ENCODE measurements around the gene PPARG. TPM values are rescaled to one million over a fixed set of nuclear protein-coding genes. Genes with fewer than 3 reads are reported as not detected.
"Not testable (repeated sequence)": the region's sequence is repeated elsewhere in the genome, so short reads cannot be mapped to it uniquely, and the experiment has no call there.

Gene PPARG
- total RNA-seq, 6 donors from 2014 or later: 39.8 to 93.9 (median 52.7) TPM

DNA sequence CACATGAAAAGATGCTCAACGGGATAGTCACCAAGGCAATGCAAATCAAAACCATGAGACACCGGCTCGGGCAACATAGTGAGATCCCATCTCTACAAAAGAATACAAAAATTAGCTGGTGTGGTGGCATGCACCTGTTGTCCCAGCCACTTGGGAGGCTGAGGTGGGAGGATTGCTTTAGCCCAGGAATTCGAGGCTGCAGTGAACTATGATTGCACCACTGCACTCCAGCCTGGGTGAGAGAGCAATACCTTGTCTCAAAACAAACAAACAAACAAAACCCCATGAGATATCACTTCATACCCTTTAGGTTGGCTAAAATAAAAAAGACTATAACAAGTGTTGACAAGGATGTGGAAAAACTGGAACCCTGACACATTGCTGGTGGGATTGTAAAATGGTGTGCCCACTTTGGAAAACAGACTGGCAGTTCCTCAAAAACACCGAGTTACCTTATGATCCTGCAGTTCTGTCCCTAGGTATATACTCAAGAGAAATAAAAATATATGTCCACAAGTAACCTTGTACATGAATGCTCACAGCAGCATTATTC, 3.8 kb upstream of the PPARG start:
- ATAC-seq (ENCODE audit: low FRiP score in 2 of 2) (no peak), DNase-seq (no peak)
- Histone ChIP-seq H3K9me3 (no peaks in the 10 kb centered on the region), H3K4me3 (no peak overlapping the region), H3K27me3 (peaks cover 0 to 12% (median 6%) of the 10 kb centered on the region in 4 donors), H3K36me3 (no peaks in the 10 kb centered on the region), H3K4me1 (peaks cover 7 to 19% (median 15%) of the 10 kb centered on the region in 4 donors), H3K27ac (no peak overlapping the region)
- TF ChIP-seq, protein P1, sequence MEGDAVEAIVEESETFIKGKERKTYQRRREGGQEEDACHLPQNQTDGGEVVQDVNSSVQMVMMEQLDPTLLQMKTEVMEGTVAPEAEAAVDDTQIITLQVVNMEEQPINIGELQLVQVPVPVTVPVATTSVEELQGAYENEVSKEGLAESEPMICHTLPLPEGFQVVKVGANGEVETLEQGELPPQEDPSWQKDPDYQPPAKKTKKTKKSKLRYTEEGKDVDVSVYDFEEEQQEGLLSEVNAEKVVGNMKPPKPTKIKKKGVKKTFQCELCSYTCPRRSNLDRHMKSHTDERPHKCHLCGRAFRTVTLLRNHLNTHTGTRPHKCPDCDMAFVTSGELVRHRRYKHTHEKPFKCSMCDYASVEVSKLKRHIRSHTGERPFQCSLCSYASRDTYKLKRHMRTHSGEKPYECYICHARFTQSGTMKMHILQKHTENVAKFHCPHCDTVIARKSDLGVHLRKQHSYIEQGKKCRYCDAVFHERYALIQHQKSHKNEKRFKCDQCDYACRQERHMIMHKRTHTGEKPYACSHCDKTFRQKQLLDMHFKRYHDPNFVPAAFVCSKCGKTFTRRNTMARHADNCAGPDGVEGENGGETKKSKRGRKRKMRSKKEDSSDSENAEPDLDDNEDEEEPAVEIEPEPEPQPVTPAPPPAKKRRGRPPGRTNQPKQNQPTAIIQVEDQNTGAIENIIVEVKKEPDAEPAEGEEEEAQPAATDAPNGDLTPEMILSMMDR (IDR thresholded peaks at IDR 0.05): no peak
- TF ChIP-seq EP300 (IDR thresholded peaks at IDR 0.05): no peak
- no peak for TF ChIP-seq POLR2A (IDR thresholded peaks at IDR 0.05)
- TF ChIP-seq POLR2AphosphoS5 (IDR thresholded peaks at IDR 0.05): no peak
- WGBS, 2 donors: 82 to 93% methylated on average over 5 of the region's 5 CpGs

DNA sequence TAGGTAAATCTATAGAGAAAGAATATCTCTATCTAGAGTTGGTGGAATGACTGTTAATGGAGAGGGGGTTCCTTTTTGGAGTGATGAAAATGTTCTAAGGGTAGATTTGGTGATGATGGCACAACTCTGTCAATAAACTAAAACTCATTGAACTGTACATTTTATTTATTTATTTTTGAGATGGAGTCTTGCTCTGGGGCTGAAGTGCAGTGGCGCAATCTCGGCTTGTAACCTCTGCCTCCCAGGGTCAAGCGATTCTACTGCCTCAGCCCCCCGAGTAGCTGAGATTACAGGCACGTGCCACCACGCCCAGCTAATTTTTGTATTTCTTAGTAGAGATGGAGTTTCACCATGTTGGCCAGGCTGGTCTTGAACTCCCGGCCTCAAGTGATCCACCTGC, 3.1 kb upstream of the PPARG start:
- H3K27ac ChIP-seq; ATAC-seq (ENCODE audit: low FRiP score in 2 of 2); DNase-seq; H3K9me3 ChIP-seq; H3K36me3 ChIP-seq; H3K4me3 ChIP-seq: not testable (repeated sequence)
- H3K27me3 ChIP-seq: peaks cover 0 to 12% (median 6%) of the 10 kb centered on the region in 4 donors
- 92 to 93% methylated on average over 7 of the region's 7 CpGs for WGBS, 2 donors
- H3K4me1 ChIP-seq: peaks cover 7 to 19% (median 15%) of the 10 kb centered on the region in 4 donors

DNA sequence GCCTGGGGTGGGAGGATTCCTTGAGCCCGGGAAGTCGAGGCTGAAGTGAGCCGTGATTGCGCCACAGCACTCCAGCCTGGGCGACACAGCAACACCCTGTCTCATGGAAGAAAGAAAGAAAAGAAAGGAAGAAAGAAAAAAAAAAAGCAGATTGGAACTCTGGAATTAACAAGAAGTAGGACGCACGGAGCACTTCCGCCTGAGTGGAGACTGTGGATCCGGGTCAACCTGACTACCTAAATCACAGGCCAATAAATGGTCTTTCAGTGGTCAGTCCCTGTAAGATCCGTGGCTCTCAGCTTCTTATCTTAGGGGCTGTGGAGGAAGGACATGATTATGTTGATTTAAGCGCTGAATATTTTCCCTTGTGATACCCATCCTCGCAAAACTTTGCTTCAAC, 2.4 kb upstream of the PPARG start:
- Histone ChIP-seq H3K4me3 (no peak overlapping the region), H3K27me3 (peaks cover 0 to 12% (median 6%) of the 10 kb centered on the region in 4 donors), H3K4me1 (peaks cover 7 to 19% (median 15%) of the 10 kb centered on the region in 4 donors), H3K27ac (no peak overlapping the region), H3K36me3 (no peaks in the 10 kb centered on the region), H3K9me3 (no peaks in the 10 kb centered on the region)
- ATAC-seq (ENCODE audit: low FRiP score in 2 of 2) (no peak), DNase-seq (no peak)
- 81 to 83% methylated on average over 12 of the region's 12 CpGs for WGBS, 2 donors
- TF ChIP-seq POLR2A (IDR thresholded peaks at IDR 0.05): no peak
- no peak for TF ChIP-seq EP300 (IDR thresholded peaks at IDR 0.05)
- TF ChIP-seq POLR2AphosphoS5 (IDR thresholded peaks at IDR 0.05): no peak
- TF ChIP-seq, protein P1 (IDR thresholded peaks at IDR 0.05): no peak

DNA sequence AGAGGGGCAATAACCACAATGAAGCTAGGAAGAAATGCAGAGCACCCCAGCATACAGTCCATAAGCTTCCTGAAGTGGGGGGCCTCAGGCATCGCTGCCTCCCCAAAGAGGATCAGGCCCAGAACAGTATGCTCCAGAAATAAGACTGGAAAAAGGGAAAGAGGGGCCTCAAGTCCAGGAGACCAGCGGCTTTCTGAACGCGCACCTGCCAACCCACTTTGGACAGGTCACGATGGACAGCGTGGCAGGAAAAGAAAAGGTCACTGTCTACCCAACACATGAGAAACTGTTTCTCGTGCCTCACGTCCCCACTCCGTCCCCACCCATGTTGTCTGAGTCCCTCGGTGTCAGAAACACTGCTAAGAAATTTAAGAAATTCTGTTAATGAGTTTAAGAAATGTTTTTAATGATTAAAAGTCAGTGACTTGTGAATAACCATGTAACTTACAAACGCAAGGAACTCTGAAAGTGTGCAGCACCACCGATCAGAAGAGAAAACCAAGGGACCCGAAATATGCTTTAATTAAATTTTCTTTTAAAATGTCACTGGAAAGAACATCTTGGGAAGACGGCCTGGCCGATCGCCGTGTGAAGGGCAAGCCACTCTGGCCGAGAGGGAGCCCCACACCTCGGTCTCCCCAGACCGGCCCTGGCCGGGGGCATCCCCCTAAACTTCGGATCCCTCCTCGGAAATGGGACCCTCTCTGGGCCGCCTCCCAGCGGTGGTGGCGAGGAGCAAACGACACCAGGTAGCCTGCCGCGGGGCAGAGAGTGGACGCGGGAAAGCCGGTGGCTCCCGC, 1.7 kb upstream of the PPARG start:
- peak in 1 of 2 donors; percentile 57 for ATAC-seq (ENCODE audit: low FRiP score in 2 of 2)
- H3K27me3 ChIP-seq: peaks cover 0 to 12% (median 6%) of the 10 kb centered on the region in 4 donors

DNA sequence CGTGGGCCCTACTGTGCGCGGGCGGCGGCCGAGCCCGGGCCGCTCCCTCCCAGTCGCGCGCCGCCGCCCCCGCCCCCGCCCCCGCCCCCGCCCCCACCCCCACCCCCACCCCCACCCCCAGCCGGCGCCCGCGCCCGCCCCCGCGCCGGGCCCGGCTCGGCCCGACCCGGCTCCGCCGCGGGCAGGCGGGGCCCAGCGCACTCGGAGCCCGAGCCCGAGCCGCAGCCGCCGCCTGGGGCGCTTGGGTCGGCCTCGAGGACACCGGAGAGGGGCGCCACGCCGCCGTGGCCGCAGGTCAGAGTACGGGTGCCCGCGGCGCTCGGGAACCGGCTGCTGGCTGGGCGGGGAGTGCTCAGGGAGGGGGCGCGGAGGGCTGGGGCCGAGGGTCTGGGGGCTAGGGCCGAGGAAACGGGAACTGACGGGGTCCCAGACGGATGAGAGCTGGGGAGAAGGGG, 1.1 kb upstream of the PPARG start:
- TF ChIP-seq POLR2A (IDR thresholded peaks at IDR 0.05) (no peak), EP300 (IDR thresholded peaks at IDR 0.05) (no peak), POLR2AphosphoS5 (IDR thresholded peaks at IDR 0.05) (no peak)
- TF ChIP-seq, protein P1 (IDR thresholded peaks at IDR 0.05): no peak
- H3K4me1 ChIP-seq: peaks cover 7 to 19% (median 15%) of the 10 kb centered on the region in 4 donors
- peaks cover 0 to 12% (median 6%) of the 10 kb centered on the region in 4 donors for H3K27me3 ChIP-seq
- H3K9me3 ChIP-seq: no peaks in the 10 kb centered on the region
- H3K27ac ChIP-seq: peak overlapping the region; percentile 54 to 95 (median 74)
- WGBS, 2 donors: 0% methylated on average over 4 to 26 of the region's 63 CpGs
- peak overlapping the region; percentile 51 to 66 (median 62) for H3K4me3 ChIP-seq
- no peaks in the 10 kb centered on the region for H3K36me3 ChIP-seq
- DNase-seq (peak; percentile 44 to 92), ATAC-seq (ENCODE audit: low FRiP score in 2 of 2) (peak; percentile 77 to 88)

More for the DNA sequence above, 1.7 kb upstream of the PPARG start:
- Histone ChIP-seq H3K9me3 (no peaks in the 10 kb centered on the region), H3K36me3 (no peaks in the 10 kb centered on the region), H3K4me1 (peaks cover 7 to 19% (median 15%) of the 10 kb centered on the region in 4 donors), H3K27ac (peak overlapping the region in 2 of 4 donors; percentile 67 to 83), H3K4me3 (peak overlapping the region in 3 of 4 donors; percentile 51 to 66 (median 59))
- peak in 1 of 2 donors; percentile 84 for DNase-seq
- WGBS, 2 donors: 29 to 41% methylated on average over 27 to 31 of the region's 33 CpGs
- TF ChIP-seq, protein P1 (IDR thresholded peaks at IDR 0.05): no peak
- peak in 1 of 4 donors; percentile 40 for TF ChIP-seq POLR2A (IDR thresholded peaks at IDR 0.05)
- no peak for TF ChIP-seq POLR2AphosphoS5 (IDR thresholded peaks at IDR 0.05)
- no peak for TF ChIP-seq EP300 (IDR thresholded peaks at IDR 0.05)

All from upper lobe of left lung (tissue), 6 donors.